ENCODE results near the gene EGLN1. TPM values are rescaled to one million over a fixed set of nuclear protein-coding genes. Genes with fewer than 3 reads are reported as not detected.

The EGLN1 gene
- total RNA-seq, 2 experiments from 2014 or later, result 19.0 to 36.6 TPM

- Histone ChIP-seq H2AFZ (ENCODE audit: low read length) (no peak overlapping the region), H3K4me2 (ENCODE audit: low read length) (no peak overlapping the region), H3K79me2 (ENCODE audit: insufficient read depth, low read depth, low read length) (no peaks in the 10 kb centered on the region), H3K36me3 (ENCODE audit: insufficient read depth, low read length) (no peaks in the 10 kb centered on the region), H3K9me2 (ENCODE audit: insufficient read depth, low read length) (no peaks in the 10 kb centered on the region), H3K4me1 (ENCODE audit: insufficient read depth, low read length, poor library complexity, severe bottlenecking) (peaks cover 2% of the 10 kb centered on the region), H3K9me3 (ENCODE audit: low read length) (no peaks in the 10 kb centered on the region), H3K4me3 (ENCODE audit: low read depth, low read length, poor library complexity, severe bottlenecking) (no peak overlapping the region), H3K27ac (ENCODE audit: low read depth, low read length, poor library complexity, severe bottlenecking) (no peak overlapping the region), H4K20me1 (ENCODE audit: insufficient read depth, low read length) (no peaks in the 10 kb centered on the region)
- ChIA-PET CTCF (ENCODE audit: unreplicated experiment) (no interaction called here), POLR2A (interaction anchor here (0.7 kb wide), 1 partner anchor 155 kb away, joined by 3 read pairs; no protein-coding TSS in a partner anchor)
- DNase-seq (ENCODE audit: low spot score), result no peak
- intact Hi-C loops (cut with micrococcal nuclease; ENCODE audit: unreplicated experiment), result no loop called here
- TF ChIP-seq EZH2phosphoT487 (IDR thresholded peaks at IDR 0.05; ENCODE audit: borderline replicate concordance, low read depth, low read length), result no peak
- no peak for TF ChIP-seq CTCF (conservative IDR thresholded peaks at IDR 0.05; ENCODE audit: low read length)
- no TSS peak for BruUV-seq (replicated peaks)
These were observed 6.3 kb upstream of the EGLN1 start for GRCh38 chr1:231428377-231428776.

- intact Hi-C loops (cut with micrococcal nuclease; ENCODE audit: unreplicated experiment), result loop anchor here (5.0 kb wide), 3 partner anchors 177 to 1868 kb away; partner anchors contain the start of genes ABCB10 and GNPAT
- POLR2A ChIA-PET, result interaction anchor here (0.6 to 1.4 kb wide), 4 partner anchors 87 to 381 kb away, joined by 3 to 6 read pairs (median 4); no protein-coding TSS in a partner anchor
- Histone ChIP-seq H3K79me2 (ENCODE audit: insufficient read depth, low read depth, low read length) (peaks cover 8% of the 10 kb centered on the region; the same call in 1 of the 2 replicates), H3K4me3 (ENCODE audit: low read depth, low read length, poor library complexity, severe bottlenecking) (no peak overlapping the region), H2AFZ (ENCODE audit: low read length) (no peak overlapping the region; the same call in 1 of the 2 replicates), H3K36me3 (ENCODE audit: insufficient read depth, low read length) (no peaks in the 10 kb centered on the region), H3K9me3 (ENCODE audit: low read length) (no peaks in the 10 kb centered on the region), H4K20me1 (ENCODE audit: insufficient read depth, low read length) (no peaks in the 10 kb centered on the region), H3K9me2 (ENCODE audit: insufficient read depth, low read length) (no peaks in the 10 kb centered on the region), H3K4me2 (ENCODE audit: low read length) (no peak overlapping the region), H3K27ac (ENCODE audit: low read depth, low read length, poor library complexity, severe bottlenecking) (no peak overlapping the region), H3K4me1 (ENCODE audit: insufficient read depth, low read length, poor library complexity, severe bottlenecking) (peaks cover 10% of the 10 kb centered on the region)
- BruUV-seq (replicated peaks), result no TSS peak
- DNase-seq (ENCODE audit: low spot score), result no peak
- CTCF ChIA-PET (ENCODE audit: unreplicated experiment), result interaction anchor here (0.5 to 0.6 kb wide), 5 partner anchors 39 to 225 kb away, joined by 4 to 5 read pairs (median 5); no protein-coding TSS in a partner anchor
- no peak for TF ChIP-seq CTCF (conservative IDR thresholded peaks at IDR 0.05; ENCODE audit: low read length)
- no peak for TF ChIP-seq EZH2phosphoT487 (IDR thresholded peaks at IDR 0.05; ENCODE audit: borderline replicate concordance, low read depth, low read length)
These were observed 3.1 kb upstream of the EGLN1 start for GRCh38 chr1:231424950-231425805.
